K562 (cell line): ENCODE measurements around the gene ZNF260. TPM values are rescaled to one million over a fixed set of nuclear protein-coding genes. Genes with fewer than 3 reads are reported as not detected.

ENCODE experiments used
- ARID2 ChIP-seq: fragments of 450-650 bp; IDR thresholded peaks from 2 replicates; pipeline ENCODE4 v1.6.1; 2017; ENCODE audit warnings: antibody characterized with exemption, mild to moderate bottlenecking
- ARID4B ChIP-seq: sonication (generic); formaldehyde crosslinking; IDR thresholded peaks from 2 replicates; pipeline ENCODE4 v1.8.0; 2022; ENCODE audit warnings: mild to moderate bottlenecking, missing genetic modification reagents
- CUX1 ChIP-seq: fragments of 200-800 bp; sonication (Bioruptor generic); IDR thresholded peaks from 2 replicates; pipeline ENCODE4 v1.6.1; 2016; ENCODE audit warnings: missing genetic modification characterization, missing compliant biosample characterization
- FOXP1 ChIP-seq: sonication (generic); formaldehyde crosslinking; IDR thresholded peaks from 2 replicates; pipeline ENCODE4 v1.8.0; 2022; ENCODE audit warnings: mild to moderate bottlenecking, missing genetic modification reagents
- MECOM ChIP-seq: fragments of 250-450 bp; sonication (Bioruptor Pico); IDR thresholded peaks from 2 replicates; pipeline ENCODE4 v1.8.0; 2022; ENCODE audit warnings: inconsistent platforms
- NR2F6 ChIP-seq: fragments of 450-650 bp; formaldehyde crosslinking; IDR thresholded peaks from 2 replicates; pipeline ENCODE4 v1.4.0; 2020; ENCODE audit warnings: mild to moderate bottlenecking
- PATZ1 ChIP-seq: fragments of 250-450 bp; sonication (Bioruptor Pico); IDR thresholded peaks from 2 replicates; pipeline ENCODE4 v1.5.0; 2020; ENCODE audit warnings: mild to moderate bottlenecking, borderline replicate concordance
- TBP ChIP-seq: optimal IDR thresholded peaks from 2 replicates; pipeline ENCODE3; 2011; ENCODE audit warnings: low read depth, low read length, improper control_type of control experiment
- ZBTB26 ChIP-seq: fragments of 450-650 bp; formaldehyde crosslinking; IDR thresholded peaks from 2 replicates; pipeline ENCODE4 v1.4.0; 2022; ENCODE audit warnings: missing genetic modification characterization
- ZFX ChIP-seq: sonication (generic); formaldehyde crosslinking; IDR thresholded peaks from 2 replicates; pipeline ENCODE4 v1.8.0; 2022; ENCODE audit warnings: mild to moderate bottlenecking, missing genetic modification reagents, moderate library complexity
- ZNF589 ChIP-seq: fragments of 200-800 bp; sonication (Bioruptor generic); IDR thresholded peaks from 2 replicates; pipeline ENCODE4 v1.6.1; 2016; ENCODE audit warnings: low read depth, missing genetic modification characterization, missing compliant biosample characterization
- polyA plus RNA-seq, 8 experiments: library from polyadenylated mRNA; depleted of rRNA in 4 of 8; stranded (reverse) in 5 of 8; unstranded in 3 of 8; fragments of >200 nt; fragmentation: Nextera tagmentation in 2 of 8; fragmentation: Illumina TruSeq in 1 of 8; extraction: Ambion mirVana in 2 of 8; extraction: Trizol in 1 of 8; gene quantifications; 2 replicates each; pipeline versions ENCODE4 v1.2.1 to v1.2.3, GENCODE V29; 2011 to 2014; ENCODE audit warnings: inconsistent platforms in 1 of 8, missing spikeins in 1 of 8
- total RNA-seq, 7 experiments: library from RNA; depleted of rRNA in 6 of 7; stranded (reverse); fragments of >200 nt in 6 of 7; fragmentation: Illumina TruSeq in 2 of 7; extraction: Trizol in 2 of 7; gene quantifications; 2 replicates each; pipeline versions ENCODE4 v1.2.1 to v1.2.3, GENCODE V29; 2011 to 2021; ENCODE audit warnings: low replicate concordance in 1 of 7

The ZNF260 gene
- total and polyA plus RNA-seq, 9 of the 15 experiments (the other 6 are each of a cell fraction or from before 2014, with no cell fraction given) = 2.6 to 16.6 (median 5.8) TPM

- TF ChIP-seq CUX1 = no peak
- TF ChIP-seq ARID4B (CRISPR knock-in tag) = peak; percentile 77; the same call in 1 of the 2 replicates
- peak; percentile 96 for TF ChIP-seq ZFX (CRISPR knock-in tag)
- TF ChIP-seq TBP = peak; percentile 71
- 0 out of 2 replicates have a peak, but pooled peaks have one; percentile 29 for TF ChIP-seq ZNF589
- TF ChIP-seq PATZ1 (CRISPR knock-in tag) = no peak
- no peak for TF ChIP-seq ZBTB26 (CRISPR knock-in tag)
- TF ChIP-seq FOXP1 (CRISPR knock-in tag) = peak; percentile 88
- no peak for TF ChIP-seq NR2F6 (CRISPR knock-in tag)
- no peak for TF ChIP-seq MECOM (CRISPR knock-in tag)
- TF ChIP-seq ARID2 = no peak
Observed at GRCh38 chr19:36573020-36573894, 45.2 kb upstream of the ZNF260 start, which contains the start of gene ZNF529 (continued).
